ENCODE data around the gene NOTO. TPM values are rescaled to one million over a fixed set of nuclear protein-coding genes. Genes with fewer than 3 reads are reported as not detected.

Gene NOTO
- total and polyA plus RNA-seq, 2 of the 8 experiments (the other 6 are each of a cell fraction or from before 2014, with no cell fraction given), result 0.33 to 0.54 TPM

- TF ChIP-seq MAX (IDR thresholded peaks at IDR 0.05) (no peak), NRF1 (IDR thresholded peaks at IDR 0.05; ENCODE audit: low read depth, low read length) (no peak), SAP30 (IDR thresholded peaks at IDR 0.05; ENCODE audit: insufficient read depth, insufficient replicate concordance, low read length) (no peak), KDM5A (IDR thresholded peaks at IDR 0.05; ENCODE audit: low read length) (no peak), POLR2AphosphoS5 (IDR thresholded peaks at IDR 0.05; ENCODE audit: low read depth, low read length) (no peak)
Measured at GRCh38 chr2:73217160-73217559, 14.8 kb downstream of the NOTO start (continued).

Measured in H1 (cell line).